Upper lobe of left lung (tissue), 6 donors: ENCODE data around the gene SLC4A4. TPM values are rescaled to one million over a fixed set of nuclear protein-coding genes. Genes with fewer than 3 reads are reported as not detected.

Experiments
- ATAC-seq, 2 donors: fragments of 200-7000 bp; cut with Tn5 transposase; one replicate each; pipeline ENCODE4 v1.9.1; 2022; ENCODE audit warnings: mild to moderate bottlenecking in 2 of 2, moderate library complexity in 2 of 2; ENCODE audit not compliant: low FRiP score in 2 of 2
- DNase-seq, 2 donors: peaks; one replicate each; pipeline ENCODE4 v3.0.0-alpha.2; 2019 to 2020
- H3K27ac ChIP-seq, 4 donors: fragments of 200-600 bp; sonication (generic); one replicate each; pipeline ENCODE4 v1.5.1; 2016 to 2019
- H3K27me3 ChIP-seq, 4 donors: fragments of 200-600 bp; sonication (generic); one replicate each; pipeline ENCODE4 v1.5.1; 2017 to 2019
- H3K36me3 ChIP-seq, 4 donors: fragments of 200-600 bp; sonication (generic); one replicate each; pipeline ENCODE4 v1.5.1; 2016 to 2019
- H3K4me1 ChIP-seq, 4 donors: fragments of 200-600 bp; sonication (generic); one replicate each; pipeline ENCODE4 v1.5.1; 2018 to 2019
- H3K4me3 ChIP-seq, 4 donors: fragments of 200-600 bp; sonication (generic); one replicate each; pipeline ENCODE4 v1.5.1; 2017 to 2019; ENCODE audit warnings: mild to moderate bottlenecking in 2 of 4, moderate library complexity in 1 of 4
- H3K9me3 ChIP-seq, 4 donors: fragments of 200-600 bp; sonication (generic); one replicate each; pipeline ENCODE4 v1.5.1; 2018 to 2019
- EP300 ChIP-seq, 4 donors: sonication (generic); formaldehyde crosslinking; IDR thresholded peaks; one replicate each; pipeline ENCODE4 v1.5.1; 2017; ENCODE audit warnings: antibody characterized with exemption in 4 of 4, control low read depth in 2 of 4
- POLR2A ChIP-seq, 4 donors: fragments of 450-650 bp; IDR thresholded peaks; one replicate each; pipeline ENCODE4 v1.5.1; 2016 to 2017; ENCODE audit warnings: antibody characterized with exemption in 4 of 4, mild to moderate bottlenecking in 2 of 4
- POLR2AphosphoS5 ChIP-seq, 2 donors: sonication (generic); formaldehyde crosslinking; IDR thresholded peaks; one replicate each; pipeline ENCODE4 v1.5.1; 2017; ENCODE audit warnings: antibody characterized with exemption in 2 of 2
- WGBS, 2 donors: methylation state at CpG; one replicate each; pipeline ENCODE4 v1.1.5; 2017 to 2018; 5-methylcytosine and 5-hydroxymethylcytosine counted together
- total RNA-seq, 6 donors: library from RNA; depleted of rRNA in 4 of 6; stranded (reverse); fragments of >200 nt in 4 of 6; gene quantifications; one replicate each; pipeline versions ENCODE4 v1.1.0 to v1.2.1, GENCODE V29; 2016 to 2021
- TF ChIP-seq, protein P1 (sequence below), 6 experiments: fragments of 450-650 bp in 4 of 6; fragments of 200-600 bp in 2 of 6; sonication (generic) in 2 of 6; IDR thresholded peaks; one replicate each; pipeline ENCODE4 v1.5.1; 2016 to 2019; ENCODE audit warnings: antibody characterized with exemption in 6 of 6
- donor health status: DM: no; HTN: no; CAD: no; lungs with moderate emphysema.
- donor health status: DM: no; HTN: yes; CAD: no; lungs with severe emphysema.

SLC4A4 gene
- 10 to 100 TPM in 5 of 6 donors, 1 to 10 TPM in 1; 9.2 to 31.4 (median 21.1) TPM for total RNA-seq

DNA sequence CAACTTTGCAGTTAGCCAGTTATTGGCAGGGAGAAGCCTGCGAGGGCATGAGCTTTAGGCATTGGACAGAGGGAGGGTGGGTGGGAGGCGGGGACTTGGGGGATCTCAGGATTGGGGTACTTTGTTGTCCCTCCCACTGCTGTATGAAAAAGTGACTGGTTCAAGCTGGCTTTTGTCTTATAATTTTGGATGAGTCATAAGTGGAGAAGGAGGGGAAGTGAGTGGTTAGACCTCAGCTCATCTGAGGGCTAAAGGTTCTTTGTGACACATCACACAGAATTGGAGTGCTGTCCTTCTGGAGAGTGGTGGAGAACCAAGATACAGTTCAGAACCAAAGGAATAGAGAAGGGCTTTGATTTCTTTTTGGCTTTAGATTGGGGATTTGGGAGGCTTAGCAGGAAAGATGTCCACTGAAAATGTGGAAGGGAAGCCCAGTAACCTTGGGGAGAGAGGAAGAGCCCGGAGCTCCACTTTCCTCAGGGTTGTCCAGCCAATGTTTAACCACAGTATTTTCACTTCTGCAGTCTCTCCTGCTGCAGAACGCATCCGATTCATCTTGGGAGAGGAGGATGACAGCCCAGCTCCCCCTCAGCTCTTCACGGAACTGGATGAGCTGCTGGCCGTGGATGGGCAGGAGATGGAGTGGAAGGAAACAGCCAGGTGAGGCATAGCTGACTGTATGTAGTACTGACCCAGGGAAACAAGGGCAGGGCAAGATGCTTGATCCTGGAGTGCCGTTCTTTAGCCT is at the start of gene SLC4A4:
SLC4A4 (plus strand) TSS at position 175 of the 748 bp plus-strand sequence.
- no peaks in the 10 kb centered on the region for H3K36me3 ChIP-seq
- ATAC-seq (peak; percentile 28 to 61), DNase-seq (no peak)
- no peaks in the 10 kb centered on the region for H3K9me3 ChIP-seq
- no peak for TF ChIP-seq EP300 (IDR thresholded peaks at IDR 0.05)
- TF ChIP-seq, protein P1, sequence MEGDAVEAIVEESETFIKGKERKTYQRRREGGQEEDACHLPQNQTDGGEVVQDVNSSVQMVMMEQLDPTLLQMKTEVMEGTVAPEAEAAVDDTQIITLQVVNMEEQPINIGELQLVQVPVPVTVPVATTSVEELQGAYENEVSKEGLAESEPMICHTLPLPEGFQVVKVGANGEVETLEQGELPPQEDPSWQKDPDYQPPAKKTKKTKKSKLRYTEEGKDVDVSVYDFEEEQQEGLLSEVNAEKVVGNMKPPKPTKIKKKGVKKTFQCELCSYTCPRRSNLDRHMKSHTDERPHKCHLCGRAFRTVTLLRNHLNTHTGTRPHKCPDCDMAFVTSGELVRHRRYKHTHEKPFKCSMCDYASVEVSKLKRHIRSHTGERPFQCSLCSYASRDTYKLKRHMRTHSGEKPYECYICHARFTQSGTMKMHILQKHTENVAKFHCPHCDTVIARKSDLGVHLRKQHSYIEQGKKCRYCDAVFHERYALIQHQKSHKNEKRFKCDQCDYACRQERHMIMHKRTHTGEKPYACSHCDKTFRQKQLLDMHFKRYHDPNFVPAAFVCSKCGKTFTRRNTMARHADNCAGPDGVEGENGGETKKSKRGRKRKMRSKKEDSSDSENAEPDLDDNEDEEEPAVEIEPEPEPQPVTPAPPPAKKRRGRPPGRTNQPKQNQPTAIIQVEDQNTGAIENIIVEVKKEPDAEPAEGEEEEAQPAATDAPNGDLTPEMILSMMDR (IDR thresholded peaks at IDR 0.05): no peak
- no peak for TF ChIP-seq POLR2A (IDR thresholded peaks at IDR 0.05)
- no peak for TF ChIP-seq POLR2AphosphoS5 (IDR thresholded peaks at IDR 0.05)
- H3K4me1 ChIP-seq: no peaks in the 10 kb centered on the region
- H3K27me3 ChIP-seq: no peaks in the 10 kb centered on the region
- H3K4me3 ChIP-seq: no peak within 1 kb of the TSS
- H3K27ac ChIP-seq: no peak within 1 kb of the TSS
- 82 to 92% methylated on average over 8 of the region's 8 CpGs for WGBS, 2 donors

GRCh38 chr4:71290074-71290473 is 48.7 kb upstream of the SLC4A4 start:
- Histone ChIP-seq H3K27ac (no peak overlapping the region), H3K4me1 (no peaks in the 10 kb centered on the region), H3K4me3 (no peak overlapping the region), H3K27me3 (no peaks in the 10 kb centered on the region), H3K9me3 (no peaks in the 10 kb centered on the region), H3K36me3 (no peaks in the 10 kb centered on the region)
- WGBS, 2 donors: 85 to 86% methylated on average over 3 of the region's 3 CpGs
- TF ChIP-seq, protein P1 (IDR thresholded peaks at IDR 0.05): no peak
- TF ChIP-seq POLR2A (IDR thresholded peaks at IDR 0.05): no peak
- TF ChIP-seq POLR2AphosphoS5 (IDR thresholded peaks at IDR 0.05): no peak
- TF ChIP-seq EP300 (IDR thresholded peaks at IDR 0.05): no peak
- ATAC-seq (peak in 1 of 2 donors; percentile 22), DNase-seq (no peak)

DNA sequence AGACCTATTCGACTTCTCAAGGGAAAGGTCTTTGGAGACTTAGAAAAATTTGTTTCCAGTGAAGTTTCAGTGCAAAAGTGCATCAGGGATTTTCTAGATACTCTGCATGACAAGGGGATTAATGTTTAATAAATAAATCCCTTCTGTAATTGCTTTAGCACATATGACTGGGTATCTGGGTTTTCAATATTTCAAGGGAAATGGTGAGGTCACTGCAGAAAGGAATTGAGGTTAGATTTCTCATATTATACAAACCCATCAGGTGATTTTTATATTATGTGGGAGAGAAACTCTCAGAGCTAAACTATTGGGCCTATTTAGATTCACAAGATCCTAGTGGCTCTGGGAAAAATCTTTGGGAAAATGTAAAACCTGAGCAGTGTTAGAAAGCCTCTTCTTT is 48.3 kb upstream of the SLC4A4 start:
- no peak overlapping the region for H3K4me3 ChIP-seq
- no peaks in the 10 kb centered on the region for H3K36me3 ChIP-seq
- DNase-seq (no peak), ATAC-seq (no peak)
- no peaks in the 10 kb centered on the region for H3K27me3 ChIP-seq
- no peaks in the 10 kb centered on the region for H3K4me1 ChIP-seq
- no peak for TF ChIP-seq POLR2A (IDR thresholded peaks at IDR 0.05)
- TF ChIP-seq POLR2AphosphoS5 (IDR thresholded peaks at IDR 0.05): no peak
- H3K9me3 ChIP-seq: no peaks in the 10 kb centered on the region
- WGBS, 2 donors: 81 to 91% methylated on average over 1 of the region's 1 CpG
- H3K27ac ChIP-seq: no peak overlapping the region

- Histone ChIP-seq H3K4me3 (no peak overlapping the region), H3K9me3 (no peaks in the 10 kb centered on the region), H3K27me3 (no peaks in the 10 kb centered on the region), H3K36me3 (no peaks in the 10 kb centered on the region), H3K27ac (no peak overlapping the region), H3K4me1 (no peaks in the 10 kb centered on the region)
- ATAC-seq (no peak), DNase-seq (no peak)
- WGBS, 2 donors: 93 to 97% methylated on average over 1 of the region's 1 CpG
- no peak for TF ChIP-seq EP300 (IDR thresholded peaks at IDR 0.05)
- no peak for TF ChIP-seq POLR2AphosphoS5 (IDR thresholded peaks at IDR 0.05)
- no peak for TF ChIP-seq POLR2A (IDR thresholded peaks at IDR 0.05)
- TF ChIP-seq, protein P1 (IDR thresholded peaks at IDR 0.05): no peak
Measured at GRCh38 chr4:71292228-71292627, 46.6 kb upstream of the SLC4A4 start.

DNA sequence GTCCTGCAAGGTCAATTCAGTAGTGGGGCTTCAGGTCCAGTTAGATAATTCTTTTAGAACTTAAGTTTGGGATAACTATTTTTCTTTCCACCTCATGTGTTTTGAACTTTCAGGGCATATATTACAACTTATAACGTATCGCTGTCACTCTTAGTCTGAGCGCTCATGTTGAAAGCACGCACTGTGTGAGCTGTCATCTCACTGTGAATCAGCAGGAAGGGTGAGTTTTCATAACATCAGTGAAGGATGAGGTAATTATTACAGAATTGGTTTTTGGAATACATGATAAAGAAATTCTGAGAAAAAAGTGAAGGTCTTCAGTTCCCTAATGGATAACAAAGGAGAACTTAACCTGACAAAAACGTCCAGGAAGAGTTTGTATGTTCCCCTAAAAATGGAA is 45.1 kb upstream of the SLC4A4 start:
- H3K27ac ChIP-seq: no peak overlapping the region
- no peaks in the 10 kb centered on the region for H3K27me3 ChIP-seq
- no peak overlapping the region for H3K4me3 ChIP-seq
- WGBS, 2 donors: 84% methylated on average over 5 of the region's 5 CpGs
- H3K4me1 ChIP-seq: no peaks in the 10 kb centered on the region
- H3K9me3 ChIP-seq: no peaks in the 10 kb centered on the region
- ATAC-seq: peak in 1 of 2 donors; percentile 88
- no peaks in the 10 kb centered on the region for H3K36me3 ChIP-seq
- TF ChIP-seq EP300 (IDR thresholded peaks at IDR 0.05) (no peak), POLR2A (IDR thresholded peaks at IDR 0.05) (no peak), POLR2AphosphoS5 (IDR thresholded peaks at IDR 0.05) (no peak)
- TF ChIP-seq, protein P1 (IDR thresholded peaks at IDR 0.05): no peak
- DNase-seq: no peak
